OCI-LY7 (cell line): ENCODE results near the gene KCNQ1OT1.

Experiments used
- EZH2phosphoT487 ChIP-seq: fragments of 200-600 bp; sonication (generic); IDR thresholded peaks from 2 replicates; pipeline ENCODE4 v1.6.1; 2018; ENCODE audit warnings: low read depth, borderline replicate concordance, mild to moderate bottlenecking, mixed run types, antibody characterized with exemption, low read length, moderate library complexity, mixed read lengths
- TF ChIP-seq, protein P1 (sequence below): fragments of 200-600 bp; sonication (generic); conservative IDR thresholded peaks from 2 replicates; pipeline ENCODE4 v1.5.1; 2014; ENCODE audit warnings: mild to moderate bottlenecking, antibody characterized with exemption, low read length, moderate library complexity, mixed read lengths

GRCh38 chr11:2665526-2666400 is 34.0 kb downstream of the KCNQ1OT1 start:
- TF ChIP-seq, protein P1, sequence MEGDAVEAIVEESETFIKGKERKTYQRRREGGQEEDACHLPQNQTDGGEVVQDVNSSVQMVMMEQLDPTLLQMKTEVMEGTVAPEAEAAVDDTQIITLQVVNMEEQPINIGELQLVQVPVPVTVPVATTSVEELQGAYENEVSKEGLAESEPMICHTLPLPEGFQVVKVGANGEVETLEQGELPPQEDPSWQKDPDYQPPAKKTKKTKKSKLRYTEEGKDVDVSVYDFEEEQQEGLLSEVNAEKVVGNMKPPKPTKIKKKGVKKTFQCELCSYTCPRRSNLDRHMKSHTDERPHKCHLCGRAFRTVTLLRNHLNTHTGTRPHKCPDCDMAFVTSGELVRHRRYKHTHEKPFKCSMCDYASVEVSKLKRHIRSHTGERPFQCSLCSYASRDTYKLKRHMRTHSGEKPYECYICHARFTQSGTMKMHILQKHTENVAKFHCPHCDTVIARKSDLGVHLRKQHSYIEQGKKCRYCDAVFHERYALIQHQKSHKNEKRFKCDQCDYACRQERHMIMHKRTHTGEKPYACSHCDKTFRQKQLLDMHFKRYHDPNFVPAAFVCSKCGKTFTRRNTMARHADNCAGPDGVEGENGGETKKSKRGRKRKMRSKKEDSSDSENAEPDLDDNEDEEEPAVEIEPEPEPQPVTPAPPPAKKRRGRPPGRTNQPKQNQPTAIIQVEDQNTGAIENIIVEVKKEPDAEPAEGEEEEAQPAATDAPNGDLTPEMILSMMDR = no peak
- no peak for TF ChIP-seq EZH2phosphoT487
